Measurements from ENCODE around the gene XBP1.
"Not testable (repeated sequence)": the region's sequence is repeated elsewhere in the genome, so short reads cannot be mapped to it uniquely, and the experiment has no call there.

DNA sequence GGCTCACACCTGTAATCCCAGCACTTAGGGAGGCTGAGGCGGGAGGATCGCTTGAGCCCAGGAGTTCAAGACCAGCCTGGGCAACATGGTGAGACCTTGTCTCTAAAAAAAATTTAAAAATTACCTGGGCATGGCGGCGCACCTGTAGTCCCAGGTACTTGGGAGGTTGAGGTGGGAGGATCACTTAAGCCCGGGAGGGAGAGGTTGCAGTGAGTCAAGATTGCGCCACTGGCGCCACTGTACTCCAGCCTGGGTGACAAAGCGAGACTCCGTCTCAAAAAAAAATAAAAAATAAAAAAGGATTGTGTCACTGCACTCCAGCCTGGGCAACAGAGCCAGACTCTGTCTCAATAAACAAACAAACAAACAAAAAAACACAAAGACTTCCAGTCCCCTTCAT, 24.1 kb upstream of the XBP1 start:
- not testable (repeated sequence) for TF ChIP-seq RFX5 (IDR thresholded peaks at IDR 0.05; ENCODE audit: low read depth, low read length); POLR2A (IDR thresholded peaks at IDR 0.05; ENCODE audit: low read depth, low read length); FOS (IDR thresholded peaks at IDR 0.05; ENCODE audit: low read depth, low read length); SMC3 (IDR thresholded peaks at IDR 0.05; ENCODE audit: low read depth, low read length); MXI1 (IDR thresholded peaks at IDR 0.05; ENCODE audit: borderline replicate concordance, low read depth, low read length); BHLHE40 (IDR thresholded peaks at IDR 0.05; ENCODE audit: low read depth, low read length); MAFK (IDR thresholded peaks at IDR 0.05; ENCODE audit: low read depth, low read length); CEBPB (IDR thresholded peaks at IDR 0.05; ENCODE audit: low read depth, low read length); RAD21 (IDR thresholded peaks at IDR 0.05; ENCODE audit: low read length); CHD1 (IDR thresholded peaks at IDR 0.05; ENCODE audit: low read depth, low read length); MAZ (IDR thresholded peaks at IDR 0.05; ENCODE audit: borderline replicate concordance, low read depth, low read length); RCOR1 (IDR thresholded peaks at IDR 0.05; ENCODE audit: insufficient replicate concordance, low read length)
- TF ChIP-seq, protein P1, sequence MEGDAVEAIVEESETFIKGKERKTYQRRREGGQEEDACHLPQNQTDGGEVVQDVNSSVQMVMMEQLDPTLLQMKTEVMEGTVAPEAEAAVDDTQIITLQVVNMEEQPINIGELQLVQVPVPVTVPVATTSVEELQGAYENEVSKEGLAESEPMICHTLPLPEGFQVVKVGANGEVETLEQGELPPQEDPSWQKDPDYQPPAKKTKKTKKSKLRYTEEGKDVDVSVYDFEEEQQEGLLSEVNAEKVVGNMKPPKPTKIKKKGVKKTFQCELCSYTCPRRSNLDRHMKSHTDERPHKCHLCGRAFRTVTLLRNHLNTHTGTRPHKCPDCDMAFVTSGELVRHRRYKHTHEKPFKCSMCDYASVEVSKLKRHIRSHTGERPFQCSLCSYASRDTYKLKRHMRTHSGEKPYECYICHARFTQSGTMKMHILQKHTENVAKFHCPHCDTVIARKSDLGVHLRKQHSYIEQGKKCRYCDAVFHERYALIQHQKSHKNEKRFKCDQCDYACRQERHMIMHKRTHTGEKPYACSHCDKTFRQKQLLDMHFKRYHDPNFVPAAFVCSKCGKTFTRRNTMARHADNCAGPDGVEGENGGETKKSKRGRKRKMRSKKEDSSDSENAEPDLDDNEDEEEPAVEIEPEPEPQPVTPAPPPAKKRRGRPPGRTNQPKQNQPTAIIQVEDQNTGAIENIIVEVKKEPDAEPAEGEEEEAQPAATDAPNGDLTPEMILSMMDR (conservative IDR thresholded peaks at IDR 0.05; ENCODE audit: low read depth, low read length): not testable (repeated sequence)
- TF ChIP-seq, protein P2, sequence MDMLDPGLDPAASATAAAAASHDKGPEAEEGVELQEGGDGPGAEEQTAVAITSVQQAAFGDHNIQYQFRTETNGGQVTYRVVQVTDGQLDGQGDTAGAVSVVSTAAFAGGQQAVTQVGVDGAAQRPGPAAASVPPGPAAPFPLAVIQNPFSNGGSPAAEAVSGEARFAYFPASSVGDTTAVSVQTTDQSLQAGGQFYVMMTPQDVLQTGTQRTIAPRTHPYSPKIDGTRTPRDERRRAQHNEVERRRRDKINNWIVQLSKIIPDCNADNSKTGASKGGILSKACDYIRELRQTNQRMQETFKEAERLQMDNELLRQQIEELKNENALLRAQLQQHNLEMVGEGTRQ (IDR thresholded peaks at IDR 0.05; ENCODE audit: low read depth, low read length): not testable (repeated sequence)
